H1 (cell line): Measurements from ENCODE around the gene EMID1. TPM values are rescaled to one million over a fixed set of nuclear protein-coding genes. Genes with fewer than 3 reads are reported as not detected.

Experiments used
- CTCF ChIA-PET: fragments of 300-600 bp; sonication (Branson Sonifier 250); formaldehyde crosslinking; loops from one replicate; lab custom pipeline; 2021; ENCODE audit not compliant: partially characterized antibody; lab: Charles Lee
- POLR2A ChIA-PET: fragments of 300-600 bp; sonication (Branson Sonifier 250); formaldehyde crosslinking; loops from one replicate; lab custom pipeline; 2021; ENCODE audit warnings: inconsistent platforms; ENCODE audit not compliant: partially characterized antibody; lab: Charles Lee
- DNase-seq, 2 experiments: peaks; one replicate each; pipeline versions ENCODE4 v3.0.0 to v3.0.0-alpha.2; 2010 to 2022; ENCODE audit warnings: low spot score in 2 of 2, low read depth in 1 of 2, mixed read lengths in 1 of 2
- FAIRE-seq: peaks from 2 replicates; lab custom pipeline; 2011; peaks lifted over from hg19 to GRCh38; lab: Jason Lieb, UNC
- H2AFZ ChIP-seq: 2 replicates; pipeline ENCODE4 v1.8.1; 2012; ENCODE audit warnings: low read length, inconsistent platforms
- H2AK5ac ChIP-seq: 2 replicates; pipeline ENCODE4 v1.6.1; 2013; ENCODE audit warnings: low read depth, low read length
- H2BK120ac ChIP-seq: replicated peaks from 2 replicates; pipeline ENCODE3; 2013; ENCODE audit warnings: low read depth, low read length, inconsistent platforms
- H2BK12ac ChIP-seq: 2 replicates; pipeline ENCODE4 v1.6.1; 2013; ENCODE audit warnings: low read depth, low read length
- H2BK15ac ChIP-seq: 2 replicates; pipeline ENCODE4 v1.6.1; 2013; ENCODE audit warnings: low read length
- H2BK20ac ChIP-seq: 2 replicates; pipeline ENCODE4 v1.6.1; 2013; ENCODE audit warnings: low read length
- H2BK5ac ChIP-seq: 2 replicates; pipeline ENCODE4 v1.6.1; 2013; ENCODE audit warnings: low read depth, low read length
- H3K14ac ChIP-seq: 2 replicates; pipeline ENCODE4 v1.6.1; 2013; ENCODE audit warnings: inconsistent platforms; ENCODE audit not compliant: insufficient read length
- H3K18ac ChIP-seq: 2 replicates; pipeline ENCODE4 v1.6.1; 2013; ENCODE audit warnings: low read length; ENCODE audit errors: extremely low read depth
- H3K23ac ChIP-seq: 2 replicates; pipeline ENCODE4 v1.6.1; 2013; ENCODE audit warnings: inconsistent platforms; ENCODE audit not compliant: insufficient read length
- H3K23me2 ChIP-seq: 2 replicates; pipeline ENCODE4 v1.6.1; 2013; ENCODE audit warnings: low read depth, low read length
- H3K27ac ChIP-seq: 2 replicates; pipeline ENCODE4 v1.6.1; 2011; ENCODE audit warnings: low read depth, low read length, inconsistent platforms
- H3K27me3 ChIP-seq, 4 experiments: replicated peaks in 1 of 4; 1 replicate in 1 of 4; 2 replicates in 3 of 4; pipeline versions ENCODE4 v1.6.1 to v1.8.1; 2011 to 2013; ENCODE audit warnings: low read length in 3 of 4, mild to moderate bottlenecking in 3 of 4, inconsistent platforms in 2 of 4, mixed read lengths in 2 of 4, moderate library complexity in 1 of 4; ENCODE audit not compliant: control insufficient read depth in 3 of 4, insufficient read depth in 3 of 4; ENCODE audit errors: extremely low read depth in 1 of 4
- H3K36me3 ChIP-seq, 4 experiments: 2 replicates each; pipeline versions ENCODE4 v1.6.1 to v1.8.1; 2011 to 2013; ENCODE audit warnings: mild to moderate bottlenecking in 4 of 4, low read length in 3 of 4, moderate library complexity in 2 of 4, control low read depth in 1 of 4, inconsistent platforms in 1 of 4; ENCODE audit not compliant: insufficient read depth in 4 of 4, control insufficient read depth in 2 of 4
- H3K4ac ChIP-seq: replicated peaks from 2 replicates; pipeline ENCODE3; 2013; ENCODE audit warnings: low read length, low read depth, mixed read lengths, inconsistent platforms; ENCODE audit not compliant: insufficient read length
- H3K4me1 ChIP-seq, 4 experiments: replicated peaks in 1 of 4; 1 replicate in 1 of 4; 2 replicates in 3 of 4; pipeline versions ENCODE4 v1.6.1 to v1.8.1; 2011 to 2013; ENCODE audit warnings: low read length in 3 of 4, inconsistent platforms in 2 of 4, mixed read lengths in 1 of 4; ENCODE audit not compliant: insufficient read depth in 4 of 4, control insufficient read depth in 3 of 4
- H3K4me2 ChIP-seq, 2 experiments: 2 replicates each; pipeline versions ENCODE4 v1.6.1 to v1.8.1; 2011 to 2013; ENCODE audit warnings: low read depth in 2 of 2, low read length in 2 of 2, control low read depth in 1 of 2, inconsistent platforms in 1 of 2, mild to moderate bottlenecking in 1 of 2; ENCODE audit not compliant: insufficient read depth in 1 of 2
- H3K4me3 ChIP-seq, 4 experiments: fragments of 200-600, 300-600 bp in 1 of 4; sonication (generic), shearing (Covaris generic), sonication (Bioruptor Twin) in 1 of 4; 2 replicates each; pipeline versions ENCODE4 v1.5.1 to v1.8.1; 2011 to 2016; ENCODE audit warnings: low read length in 4 of 4, low read depth in 3 of 4, control low read depth in 2 of 4, inconsistent platforms in 2 of 4, mild to moderate bottlenecking in 2 of 4, mixed read lengths in 1 of 4, moderate library complexity in 1 of 4; ENCODE audit not compliant: insufficient read depth in 2 of 4; ENCODE audit errors: extremely low read depth in 1 of 4
- H3K56ac ChIP-seq: replicated peaks from 2 replicates; pipeline ENCODE3; 2013; ENCODE audit warnings: low read depth, mild to moderate bottlenecking, mixed read lengths, low read length, inconsistent platforms; ENCODE audit not compliant: insufficient read length
- H3K79me1 ChIP-seq: 2 replicates; pipeline ENCODE4 v1.6.1; 2013; ENCODE audit warnings: low read depth, low read length, control low read depth
- H3K79me2 ChIP-seq, 2 experiments: 2 replicates each; pipeline versions ENCODE4 v1.6.1 to v1.8.1; 2012 to 2013; ENCODE audit warnings: low read length in 2 of 2, mild to moderate bottlenecking in 2 of 2, inconsistent platforms in 1 of 2; ENCODE audit not compliant: insufficient read depth in 2 of 2, control insufficient read depth in 1 of 2
- H3K9ac ChIP-seq, 4 experiments: replicated peaks in 1 of 4; 1 replicate in 1 of 4; 2 replicates in 3 of 4; pipeline versions ENCODE4 v1.6.1 to v1.8.1; 2011 to 2013; ENCODE audit warnings: low read depth in 3 of 4, low read length in 3 of 4, control low read depth in 2 of 4, mild to moderate bottlenecking in 2 of 4, moderate library complexity in 2 of 4, inconsistent platforms in 1 of 4; ENCODE audit errors: extremely low read depth in 1 of 4
- H3K9me3 ChIP-seq, 2 experiments: 2 replicates each; pipeline versions ENCODE4 v1.6.1 to v1.8.1; 2012 to 2013; ENCODE audit warnings: mild to moderate bottlenecking in 2 of 2, moderate library complexity in 2 of 2, control low read depth in 1 of 2, inconsistent platforms in 1 of 2, low read depth in 1 of 2, low read length in 1 of 2, mixed read lengths in 1 of 2; ENCODE audit not compliant: insufficient read depth in 2 of 2
- H4K20me1 ChIP-seq, 2 experiments: replicated peaks in 1 of 2; 2 replicates each; pipeline versions ENCODE3 to v1.8.1; 2011 to 2013; ENCODE audit warnings: inconsistent platforms in 2 of 2, low read length in 2 of 2, mild to moderate bottlenecking in 1 of 2; ENCODE audit not compliant: insufficient read depth in 2 of 2, control insufficient read depth in 1 of 2
- H4K5ac ChIP-seq: 2 replicates; pipeline ENCODE4 v1.6.1; 2013; ENCODE audit warnings: low read length, low read depth, mixed read lengths, inconsistent platforms; ENCODE audit not compliant: insufficient read length
- H4K8ac ChIP-seq: 2 replicates; pipeline ENCODE4 v1.8.0; 2013; ENCODE audit warnings: mild to moderate bottlenecking, moderate library complexity, low read length, inconsistent platforms; ENCODE audit not compliant: insufficient read depth; ENCODE audit errors: extremely low read depth
- H4K91ac ChIP-seq: replicated peaks from 2 replicates; pipeline ENCODE3; 2013; ENCODE audit warnings: low read length, mixed read lengths, inconsistent platforms; ENCODE audit not compliant: insufficient read length
- SIRT6 ChIP-seq: IDR thresholded peaks from one replicate; pipeline ENCODE4 v1.7.1; 2012; ENCODE audit warnings: low read length, inconsistent platforms
- SRF ChIP-seq: IDR thresholded peaks from 2 replicates; pipeline ENCODE4 v1.6.1; 2011; ENCODE audit warnings: mild to moderate bottlenecking, low read depth, low read length, moderate library complexity
- TEAD4 ChIP-seq: IDR thresholded peaks from 2 replicates; pipeline ENCODE4 v1.6.1; 2012; ENCODE audit warnings: low read depth, low read length, inconsistent platforms, mixed read lengths
- WGBS, 2 experiments: shearing (Covaris generic) in 1 of 2; methylation state at CpG; one replicate each; pipeline versions ENCODE4 v1.1.6 to v1.1.7; 2013 to 2015; ENCODE audit warnings: low lambda C conversion rate in 2 of 2, mixed read lengths in 2 of 2, inconsistent platforms in 1 of 2, low coverage in 1 of 2, missing lambda C conversion rate in 1 of 2; ENCODE audit not compliant: insufficient replicate concordance in 2 of 2, insufficient coverage in 1 of 2, insufficient read length in 1 of 2; ENCODE audit errors: extremely low coverage in 1 of 2, missing lambda C conversion rate in 1 of 2; 5-methylcytosine and 5-hydroxymethylcytosine counted together
- polyA plus RNA-seq, 7 experiments: library from polyadenylated mRNA; depleted of rRNA in 3 of 7; stranded (reverse) in 5 of 7; unstranded in 2 of 7; fragments of >200 nt in 5 of 7; fragments of 200-250 nt in 2 of 7; gene quantifications; 1 replicate in 5 of 7; 2 replicates in 1 of 7; 4 replicates in 1 of 7; pipeline versions ENCODE4 v1.2.1 to v1.2.3, GENCODE V29; 2011 to 2013; ENCODE audit warnings: missing spikeins in 2 of 7, mixed read lengths in 2 of 7
- total RNA-seq: library from RNA; stranded (reverse); fragmentation: NEBNext Ultra II Directional; extraction: Animal tissue kit (Norgen Biotek cat#: 25700); gene quantifications from 2 replicates; pipeline ENCODE4 v1.2.1, GENCODE V29; 2021

EMID1 gene
- total and polyA plus RNA-seq, 2 of the 8 experiments (the other 6 are each of a cell fraction or from before 2014, with no cell fraction given), result 3.9 to 7.4 TPM

- no peak overlapping the region for H3K4me2 ChIP-seq
- H3K4me3 ChIP-seq, result no peak overlapping the region
- no peak overlapping the region for H2BK15ac ChIP-seq
- no peak overlapping the region for H2BK5ac ChIP-seq
- H2BK120ac ChIP-seq, result no peak overlapping the region
- H2BK12ac ChIP-seq, result no peak overlapping the region
- no peak overlapping the region for H3K4ac ChIP-seq
- H3K27me3 ChIP-seq, result no peaks in the 10 kb centered on the region
- H2AK5ac ChIP-seq, result no peak overlapping the region
- H2BK20ac ChIP-seq, result no peak overlapping the region
- peaks cover 11 to 19% of the 10 kb centered on the region in 2 experiments for H4K20me1 ChIP-seq
- H3K9ac ChIP-seq, result no peak overlapping the region
- H3K79me2 ChIP-seq, result peaks cover 18 to 40% of the 10 kb centered on the region in 2 experiments
- peaks cover 11% of the 10 kb centered on the region for H3K79me1 ChIP-seq
- no peak for DNase-seq
- peaks cover 5 to 18% (median 9%) of the 10 kb centered on the region in 4 experiments; a peak in 6 of 7 replicates for H3K4me1 ChIP-seq
- CTCF ChIA-PET, result interaction anchor here (0.7 to 4.4 kb wide), 2 partner anchors 20 to 373 kb away, joined by 3 to 17 read pairs; no protein-coding TSS in a partner anchor
- WGBS, 2 experiments, result 92% methylated on average over 7 of the region's 7 CpGs; no CpG with 5 or more reads in 1 of the 2 experiments
- no peak overlapping the region for H4K5ac ChIP-seq
- H3K27ac ChIP-seq, result no peak overlapping the region
- peak overlapping the region; percentile 76; the same call in 1 of the 2 replicates for H4K8ac ChIP-seq
- no peak overlapping the region for H3K14ac ChIP-seq
- no peak overlapping the region for H3K23ac ChIP-seq
- no peak overlapping the region for H4K91ac ChIP-seq
- TF ChIP-seq TEAD4 (no peak), SIRT6 (no peak), SRF (no peak)
- TF ChIP-seq, all 59 proteins: peak for 0
- peaks cover 18% of the 10 kb centered on the region for H3K23me2 ChIP-seq
- H3K18ac ChIP-seq, result no peak overlapping the region
- POLR2A ChIA-PET, result interaction anchor here (0.8 to 21.4 kb wide), 4 partner anchors 8 to 32 kb away, joined by 3 to 436 read pairs (median 72); no protein-coding TSS in a partner anchor
- H3K9me3 ChIP-seq, result no peaks in the 10 kb centered on the region
- no peak overlapping the region for H2AFZ ChIP-seq
- peaks cover 5 to 39% (median 18%) of the 10 kb centered on the region in 4 experiments for H3K36me3 ChIP-seq
- no peak for FAIRE-seq
- H3K56ac ChIP-seq, result no peak overlapping the region
Measured at GRCh38 chr22:29265305-29265704, 59.6 kb downstream of the EMID1 start.
